HG02981 (cell line): ENCODE measurements around the gene CCDC63.

ENCODE experiments used
- ATAC-seq: cut with Tn5 transposase; IDR thresholded peaks from one replicate; pipeline ENCODE4 v1.9.1; 2021; ENCODE audit warnings: mild to moderate bottlenecking, moderate library complexity; ENCODE audit not compliant: unreplicated experiment

Gene CCDC63

GRCh38 chr12:110846615-110847566 lies at the start of gene CCDC63:
CCDC63 (plus strand) TSS chr12:110846987; CDS start chr12:110852955, 5,968 bp downstream.
- no peak for ATAC-seq

- ATAC-seq = no peak
Observed at GRCh38 chr12:110798461-110798860, 48.3 kb upstream of the CCDC63 start.

GRCh38 chr12:110802489-110802888 lies 44.3 kb upstream of the CCDC63 start:
- no peak for ATAC-seq

- ATAC-seq = no peak
Observed at GRCh38 chr12:110804406-110804805, 42.4 kb upstream of the CCDC63 start.

DNA sequence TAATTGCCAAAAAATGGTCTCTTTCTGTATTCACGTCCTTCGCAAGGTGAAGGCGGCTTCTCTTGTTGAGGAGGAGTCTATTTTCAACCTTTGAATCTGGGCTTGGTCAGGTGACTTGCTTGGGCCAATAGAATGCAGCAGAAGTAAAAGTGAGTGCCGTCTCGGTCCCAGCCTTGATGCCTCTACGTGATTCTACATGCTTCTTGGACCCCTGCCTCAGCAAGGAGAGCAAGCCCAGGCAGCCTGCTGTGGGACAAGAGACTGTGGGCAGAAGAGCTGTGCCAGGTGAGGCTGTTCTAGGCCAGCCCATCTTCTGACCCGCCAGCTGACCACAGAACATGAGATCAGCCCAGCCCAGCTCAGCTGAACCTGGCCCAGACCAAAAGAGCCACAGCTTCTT lies 39.1 kb upstream of the CCDC63 start:
- no peak for ATAC-seq

DNA sequence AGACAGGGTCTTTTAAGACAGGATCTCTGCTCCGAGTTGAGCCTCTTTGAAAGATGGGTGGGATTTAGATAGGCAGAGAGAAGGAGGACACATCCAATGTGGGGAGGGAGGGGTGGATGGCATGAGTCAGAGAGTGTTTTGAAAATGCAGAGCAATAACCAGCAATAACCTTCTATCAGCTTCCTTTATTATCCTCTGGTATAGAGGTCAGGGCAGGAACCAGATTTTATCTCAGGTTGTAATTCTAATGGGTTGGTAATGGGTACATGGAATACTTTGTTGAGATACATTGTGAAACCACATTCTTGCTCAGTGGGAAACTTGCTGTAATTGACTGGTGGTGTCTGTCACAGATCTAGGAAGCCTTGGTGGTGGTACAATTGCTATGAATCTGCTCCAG lies 37.6 kb upstream of the CCDC63 start:
- no peak for ATAC-seq

DNA sequence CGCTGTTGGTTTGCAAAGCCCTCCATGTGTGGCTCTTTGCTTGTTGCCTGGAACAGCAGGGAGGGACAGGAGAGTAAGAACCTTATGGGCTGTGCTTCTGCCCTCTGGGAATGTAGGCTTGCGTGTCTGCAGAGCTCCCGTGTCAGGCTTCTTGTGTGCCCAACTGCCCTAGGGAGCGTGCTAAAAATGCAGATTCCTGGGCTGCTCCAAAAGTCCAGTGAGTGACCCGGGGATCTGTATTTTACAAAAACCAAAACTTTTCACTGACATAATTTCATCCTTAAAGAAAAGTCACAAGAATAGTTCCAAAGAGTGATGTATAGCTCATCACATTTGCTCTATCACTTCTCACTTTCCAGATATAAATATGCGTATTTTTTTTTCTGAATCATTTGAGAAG lies 34.8 kb upstream of the CCDC63 start:
- no peak for ATAC-seq

- ATAC-seq = no peak
Observed at GRCh38 chr12:110813285-110813684, 33.5 kb upstream of the CCDC63 start.

- no peak for ATAC-seq
Observed at GRCh38 chr12:110813756-110814155, 33.0 kb upstream of the CCDC63 start.

GRCh38 chr12:110816248-110816647 lies 30.5 kb upstream of the CCDC63 start:
- no peak for ATAC-seq

DNA sequence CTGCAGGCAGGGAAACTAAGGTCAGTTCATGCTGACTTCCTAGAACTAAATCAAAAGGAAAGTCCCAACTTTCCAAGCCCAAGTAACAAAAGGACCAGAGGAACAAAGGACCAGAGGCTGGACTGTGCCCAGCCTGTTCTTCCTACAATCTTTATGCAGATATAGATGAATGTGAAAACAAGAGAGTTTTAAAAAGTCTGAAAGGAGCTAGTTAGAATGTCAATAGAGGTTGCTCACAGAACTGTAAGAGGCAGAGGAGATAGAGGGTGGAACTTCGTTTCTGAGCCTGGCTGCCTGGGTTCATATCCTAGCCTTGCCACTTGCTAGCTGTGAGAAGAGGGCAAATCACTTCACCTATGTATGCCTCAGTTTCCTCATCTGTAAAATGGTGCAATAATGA lies 30.0 kb upstream of the CCDC63 start:
- ATAC-seq = no peak

- no peak for ATAC-seq
Observed at GRCh38 chr12:110818511-110818910, 28.3 kb upstream of the CCDC63 start.

DNA sequence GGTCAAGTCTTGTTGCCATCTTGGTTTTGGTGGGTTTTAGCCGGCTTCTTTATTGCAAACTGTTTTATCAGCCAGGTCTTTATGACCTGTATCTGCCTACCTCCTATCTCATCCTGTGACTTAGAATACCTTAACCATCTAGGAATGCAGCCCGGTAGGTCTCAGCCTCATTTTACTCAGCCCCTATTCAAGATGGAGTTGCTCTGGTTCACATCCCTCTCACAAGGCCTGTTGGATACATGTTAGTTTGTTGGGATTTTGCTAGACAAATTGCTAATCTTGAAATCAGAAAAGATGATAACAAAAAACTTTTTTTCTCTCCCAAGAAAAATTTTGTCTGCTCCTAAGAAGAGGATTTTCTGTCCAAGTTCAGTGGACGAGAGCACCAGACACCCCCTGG lies 27.6 kb upstream of the CCDC63 start:
- ATAC-seq = no peak

- no peak for ATAC-seq
Observed at GRCh38 chr12:110819646-110820045, 27.1 kb upstream of the CCDC63 start.

DNA sequence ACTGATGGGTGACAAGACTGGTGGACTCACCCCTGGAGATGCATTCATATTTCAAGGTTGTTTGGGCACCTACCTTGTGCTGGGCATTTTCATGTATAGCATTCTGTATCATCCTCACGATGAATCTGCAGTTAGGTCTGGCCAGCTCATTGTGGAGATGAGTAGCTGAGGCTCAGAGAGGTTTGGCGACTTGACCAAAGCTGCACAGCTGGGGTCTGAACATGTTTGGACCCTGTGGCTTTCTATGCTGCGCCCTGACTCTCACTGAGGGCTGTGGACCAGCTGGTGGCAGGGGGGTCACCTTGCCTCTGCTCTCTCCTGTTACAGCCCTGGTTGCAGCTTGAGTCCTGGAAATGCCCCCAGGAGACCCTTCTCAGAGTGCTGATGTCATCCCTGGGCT lies 24.9 kb upstream of the CCDC63 start:
- no peak for ATAC-seq

GRCh38 chr12:110822821-110823415 lies 23.9 kb upstream of the CCDC63 start:
- no peak for ATAC-seq

DNA sequence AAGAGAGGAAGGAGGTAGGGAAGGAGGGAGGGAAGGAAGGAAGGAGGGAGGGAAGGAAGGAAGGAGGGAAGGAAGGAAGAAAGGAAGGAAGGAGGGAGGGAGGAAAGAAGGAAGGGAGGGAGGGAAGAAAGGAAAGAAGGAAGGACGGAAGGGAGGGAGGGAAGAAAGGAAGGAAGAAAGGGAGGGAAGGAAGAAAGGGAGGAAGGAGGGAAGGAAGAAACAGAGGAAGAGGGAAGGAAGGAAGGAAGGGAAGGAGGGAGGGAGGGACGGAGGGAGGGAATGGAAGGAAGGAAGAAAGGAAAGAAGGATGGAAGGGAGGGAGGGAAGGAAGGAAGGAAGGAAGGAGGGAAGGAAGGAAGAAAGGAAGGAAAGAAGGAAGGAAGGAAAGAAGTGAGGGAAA lies 22.4 kb upstream of the CCDC63 start:
- no peak for ATAC-seq

DNA sequence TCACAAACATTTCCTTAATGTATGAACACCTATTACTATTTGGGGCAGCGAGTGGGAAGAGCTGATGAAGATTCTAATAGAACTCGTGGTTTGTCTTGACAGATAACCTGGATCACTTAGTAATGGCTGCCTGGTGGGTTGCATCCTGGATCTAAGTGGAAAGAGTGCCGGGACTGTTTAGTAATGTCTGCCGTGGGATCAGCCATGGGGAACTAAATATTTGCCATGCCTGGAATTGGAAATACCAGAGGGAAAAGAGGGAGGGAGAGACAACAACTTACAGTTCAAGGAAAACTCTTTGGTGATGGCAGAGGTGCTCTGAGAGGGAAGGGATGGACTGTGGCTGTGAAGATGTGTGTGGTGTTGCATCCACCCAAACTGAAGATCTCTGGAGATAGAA lies 21.3 kb upstream of the CCDC63 start:
- ATAC-seq = no peak

GRCh38 chr12:110826592-110827200 lies 20.1 kb upstream of the CCDC63 start:
- peak; percentile 87 for ATAC-seq

GRCh38 chr12:110829308-110829707 lies 17.5 kb upstream of the CCDC63 start:
- ATAC-seq = no peak

- no peak for ATAC-seq
Observed at GRCh38 chr12:110836291-110836690, 10.5 kb upstream of the CCDC63 start.

- ATAC-seq = no peak
Observed at GRCh38 chr12:110841007-110841406, 5.8 kb upstream of the CCDC63 start.
